Measurements from ENCODE around the gene INTS11.

DNA sequence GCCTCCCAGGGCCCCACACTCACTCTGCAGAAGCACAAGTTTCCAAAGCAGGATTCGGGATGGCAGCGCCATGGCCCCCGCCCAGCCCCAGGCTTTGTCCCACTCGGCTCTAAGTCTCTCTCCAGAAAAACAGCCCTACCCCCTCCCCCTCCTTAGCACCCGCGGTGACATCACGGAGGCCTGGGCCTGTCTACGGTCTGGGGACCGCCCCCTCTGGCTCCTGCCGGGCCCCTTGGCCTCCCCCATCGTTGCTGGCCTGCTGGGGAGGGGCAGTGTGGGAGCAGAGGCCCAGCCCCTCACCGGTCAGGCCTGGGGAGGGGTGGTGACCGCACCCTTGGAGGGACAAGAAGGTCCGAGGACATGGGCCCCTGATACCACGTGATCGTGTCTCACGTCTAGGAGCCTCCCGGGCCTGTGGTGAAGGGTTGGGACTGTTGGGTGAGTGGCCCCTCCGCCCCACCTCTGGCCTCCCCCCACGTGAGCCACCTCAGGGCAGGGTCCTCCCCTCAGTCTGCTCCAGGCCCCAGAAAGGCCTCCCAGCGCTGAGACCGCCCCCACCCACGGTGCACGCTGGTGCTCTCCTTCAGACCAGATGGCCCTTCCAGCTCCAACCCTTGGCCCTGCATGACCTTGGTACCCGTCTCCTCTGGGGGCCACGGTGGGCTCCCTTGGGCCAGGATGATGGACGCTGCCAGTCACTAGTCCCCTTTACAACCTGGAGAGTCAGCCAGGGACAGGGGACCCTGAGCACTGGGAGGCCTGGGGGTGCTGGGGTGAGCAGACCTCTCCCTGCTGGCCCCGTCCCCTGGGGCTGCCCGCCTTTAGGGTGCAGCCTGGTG lies 34.2 kb upstream of the INTS11 start, which contains the start of gene MXRA8:
- TF ChIP-seq POLR2AphosphoS5 (IDR thresholded peaks at IDR 0.05; ENCODE audit: low read depth, low read length) (no peak), POLR2A (IDR thresholded peaks at IDR 0.05; ENCODE audit: low read depth, low read length) (no peak), SPI1 (IDR thresholded peaks at IDR 0.05; ENCODE audit: low read depth, low read length) (no peak), PAX5 (IDR thresholded peaks at IDR 0.05; ENCODE audit: insufficient read depth, low read length, severe bottlenecking) (no peak), TAF1 (IDR thresholded peaks at IDR 0.05; ENCODE audit: low read depth, low read length) (no peak)

All from GM12891 (cell line).